Activated CD4-positive, alpha-beta memory T cell treated with anti-CD3 and anti-CD28 coated beads, Interleukin-2, amount 10 ng/mL, durations not matched to agents 7 days and 5 days (primary cell): ENCODE measurements around the gene TRAPPC10. TPM values are rescaled to one million over a fixed set of nuclear protein-coding genes. Genes with fewer than 3 reads are reported as not detected.

Experiments
- CTCF ChIA-PET: fragments of 350-600 bp; sonication (Branson Sonifier 250); formaldehyde crosslinking; loops from one replicate; lab custom pipeline; 2021; ENCODE audit warnings: antibody characterized with exemption, inconsistent platforms; lab: Charles Lee
- POLR2A ChIA-PET: fragments of 350-600 bp; sonication (Branson Sonifier 250); formaldehyde crosslinking; loops from one replicate; lab custom pipeline; 2021; ENCODE audit warnings: antibody characterized with exemption; lab: Charles Lee
- DNase-seq: peaks from one replicate; pipeline ENCODE4 v3.0.0-alpha.2; 2020
- H3K27ac Mint-ChIP-seq: one replicate; pipeline ENCODE4 v1.8.0; 2021; ENCODE audit warnings: mild to moderate bottlenecking, mixed read lengths
- H3K27me3 Mint-ChIP-seq: one replicate; pipeline ENCODE4 v1.8.0; 2021; ENCODE audit warnings: mixed read lengths
- H3K36me3 Mint-ChIP-seq: one replicate; pipeline ENCODE4 v1.8.0; 2021; ENCODE audit warnings: low read depth, mixed read lengths
- H3K4me1 Mint-ChIP-seq: one replicate; pipeline ENCODE4 v1.8.0; 2021; ENCODE audit warnings: mixed read lengths
- H3K4me3 Mint-ChIP-seq: one replicate; pipeline ENCODE4 v1.8.0; 2021; ENCODE audit warnings: mild to moderate bottlenecking, mixed read lengths
- H3K9me3 Mint-ChIP-seq: one replicate; pipeline ENCODE4 v1.8.0; 2021; ENCODE audit warnings: mixed read lengths
- total RNA-seq, 2 experiments: library from RNA; stranded (reverse); gene quantifications; one replicate each; pipeline ENCODE4 v1.2.3, GENCODE V29; 2021

The TRAPPC10 gene
- total RNA-seq, 2 experiments from 2014 or later: 76.0 to 76.5 TPM

DNA sequence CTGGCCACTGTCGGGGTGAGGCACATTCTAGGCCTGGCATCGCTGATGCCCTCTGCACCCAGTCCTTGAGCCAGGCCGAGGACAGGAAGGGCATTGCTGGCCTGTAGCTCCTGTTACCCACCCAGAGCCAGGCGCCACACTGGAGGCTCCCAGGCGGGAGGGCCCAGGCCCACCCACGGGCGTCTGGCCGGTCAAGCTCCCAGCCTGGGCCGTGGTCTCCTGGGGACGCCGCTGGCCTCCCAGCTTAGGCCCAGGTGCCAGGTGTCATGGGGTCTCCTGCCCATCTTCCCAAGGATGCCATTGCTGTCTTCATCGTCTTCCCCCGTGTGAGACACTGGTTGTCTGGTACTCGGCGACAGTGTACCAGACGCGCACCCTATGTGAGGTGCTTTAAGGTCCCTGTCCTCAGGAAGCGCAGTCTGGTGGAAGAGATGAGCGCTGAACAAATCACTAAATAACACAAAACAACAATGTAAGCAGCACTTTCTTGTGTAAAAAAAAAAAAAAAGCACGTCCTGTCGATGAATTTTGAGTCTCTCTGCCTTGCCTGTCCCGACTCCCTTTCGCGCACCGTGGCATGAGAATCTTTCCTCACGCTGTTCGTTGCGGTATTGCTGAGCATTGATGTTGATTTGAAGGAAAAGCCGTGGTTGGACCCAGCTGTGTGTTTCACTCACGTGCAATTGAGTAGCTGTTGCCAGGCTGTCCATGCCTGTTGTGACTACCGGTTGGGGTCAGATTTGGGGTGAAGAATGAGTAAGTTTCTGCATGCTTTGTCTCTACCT, 27.0 kb upstream of the TRAPPC10 start:
- Mint-ChIP-seq H3K4me3 (no peak overlapping the region), H3K36me3 (peaks cover 9% of the 10 kb centered on the region), H3K27ac (no peak overlapping the region), H3K4me1 (peaks cover 8% of the 10 kb centered on the region), H3K9me3 (no peaks in the 10 kb centered on the region), H3K27me3 (no peaks in the 10 kb centered on the region)
- ChIA-PET CTCF (interaction anchor here (0.6 to 2.5 kb wide), 2 partner anchors 9 to 1726 kb away, joined by 3 to 13 read pairs; no protein-coding TSS in a partner anchor), POLR2A (no interaction called here)
- no peak for DNase-seq

DNA sequence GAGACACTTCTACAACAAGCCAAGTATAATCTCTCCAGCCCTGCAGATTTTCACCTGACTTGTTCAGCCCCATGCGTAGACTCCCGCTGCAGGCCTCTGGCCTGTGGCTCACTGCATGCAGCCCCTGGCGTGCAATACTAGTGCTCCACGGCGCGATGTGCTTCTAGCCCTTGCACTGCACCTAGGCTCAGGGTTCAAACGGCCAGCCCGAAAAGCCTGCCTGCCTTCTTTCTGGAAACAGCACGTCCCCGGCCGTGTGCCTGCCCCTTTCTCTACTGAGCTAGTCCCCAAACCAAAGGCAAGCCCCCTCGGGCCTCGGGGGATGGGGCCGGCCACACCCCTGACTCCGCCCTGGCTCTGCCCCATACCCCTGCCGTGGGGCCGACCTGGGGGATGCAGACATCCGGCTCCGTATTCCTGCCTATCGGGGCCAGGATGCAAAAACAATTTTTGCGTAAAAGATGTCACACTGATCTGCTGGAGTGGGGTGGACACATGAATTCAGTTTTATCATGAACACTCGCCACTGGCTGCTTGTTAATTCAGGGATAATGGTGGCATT, 26.3 kb upstream of the TRAPPC10 start:
- no peak for DNase-seq
- H3K27me3 Mint-ChIP-seq: no peaks in the 10 kb centered on the region
- peaks cover 8% of the 10 kb centered on the region for H3K4me1 Mint-ChIP-seq
- H3K9me3 Mint-ChIP-seq: no peaks in the 10 kb centered on the region
- H3K4me3 Mint-ChIP-seq: no peak overlapping the region
- CTCF ChIA-PET: interaction anchor here (2.5 kb wide), 1 partner anchor 10 kb away, joined by 13 read pairs; no protein-coding TSS in a partner anchor
- no peak overlapping the region for H3K27ac Mint-ChIP-seq
- H3K36me3 Mint-ChIP-seq: peaks cover 7% of the 10 kb centered on the region
- POLR2A ChIA-PET: no interaction called here

DNA sequence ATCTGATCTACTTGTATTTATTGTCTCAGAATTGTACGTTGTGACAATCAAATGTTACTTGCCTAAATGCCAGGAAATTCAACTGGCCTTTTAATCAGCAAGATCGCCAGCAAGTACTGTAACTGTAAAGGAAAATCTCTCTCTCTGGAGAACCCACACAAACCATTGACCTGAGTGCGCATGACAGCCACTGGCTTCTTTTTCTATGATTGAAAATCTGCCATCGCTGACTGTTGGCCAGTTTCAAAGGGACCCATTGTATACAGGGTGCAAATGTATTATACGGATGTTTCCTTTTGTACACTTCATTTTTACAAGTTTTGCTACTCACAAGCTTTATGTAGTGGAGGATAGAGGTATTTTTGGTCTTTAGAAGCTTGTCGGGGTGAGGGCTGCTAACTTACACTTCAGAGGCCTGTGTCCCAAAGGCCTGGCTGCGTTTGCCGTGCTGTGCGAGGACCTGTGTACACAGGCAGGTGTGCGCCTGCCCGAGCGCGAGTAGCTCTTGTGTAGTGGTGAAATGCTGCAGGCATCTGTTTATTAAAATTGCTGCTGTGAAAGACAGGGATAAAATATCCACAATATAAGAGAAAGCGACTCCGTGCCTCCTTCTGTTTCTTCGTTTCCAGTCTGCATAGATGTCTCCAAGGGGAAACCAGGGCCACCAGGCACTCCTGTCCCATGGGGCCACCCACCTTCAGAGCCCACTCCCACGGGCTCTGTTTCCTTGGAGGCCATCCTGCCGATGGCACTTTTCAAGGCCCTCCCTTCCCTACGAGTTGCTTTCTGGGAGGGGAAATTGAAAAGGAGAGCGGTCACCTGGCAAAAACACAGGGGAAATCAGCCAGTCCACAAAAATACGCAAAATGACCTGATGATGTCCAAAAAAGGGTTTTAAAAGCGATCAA, 25.3 kb upstream of the TRAPPC10 start:
- H3K27me3 Mint-ChIP-seq: no peaks in the 10 kb centered on the region
- ChIA-PET CTCF (interaction anchor here (2.5 kb wide), 1 partner anchor 11 kb away, joined by 13 read pairs; no protein-coding TSS in a partner anchor), POLR2A (no interaction called here)
- no peak overlapping the region for H3K27ac Mint-ChIP-seq
- no peak overlapping the region for H3K4me3 Mint-ChIP-seq
- DNase-seq: no peak
- H3K4me1 Mint-ChIP-seq: peaks cover 8% of the 10 kb centered on the region
- H3K36me3 Mint-ChIP-seq: peaks cover 4% of the 10 kb centered on the region
- H3K9me3 Mint-ChIP-seq: no peaks in the 10 kb centered on the region

DNA sequence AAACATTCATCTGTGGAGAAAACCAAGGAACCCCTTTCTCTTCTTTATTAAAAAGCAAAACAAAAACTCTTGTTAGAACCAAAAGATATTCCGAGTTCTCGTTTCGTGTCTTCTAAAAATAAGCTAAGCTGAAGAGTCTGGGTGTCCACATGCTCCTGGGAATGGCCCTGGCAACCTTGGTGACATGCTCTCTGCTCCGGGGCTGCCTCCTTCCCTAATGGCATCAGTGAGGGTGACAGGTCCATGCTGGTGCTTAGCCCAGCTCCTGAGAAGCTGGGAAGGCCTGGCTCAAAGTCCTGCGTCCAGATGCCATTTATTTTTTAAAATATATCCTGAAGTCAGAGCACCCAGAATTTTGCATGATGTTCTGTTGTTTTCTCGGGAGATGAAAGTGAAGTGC, 24.6 kb upstream of the TRAPPC10 start:
- no peaks in the 10 kb centered on the region for H3K9me3 Mint-ChIP-seq
- H3K4me3 Mint-ChIP-seq: no peak overlapping the region
- POLR2A ChIA-PET: no interaction called here
- CTCF ChIA-PET: interaction anchor here (1.4 kb wide), 1 partner anchor 10 kb away, joined by 3 read pairs; no protein-coding TSS in a partner anchor
- peaks cover 8% of the 10 kb centered on the region for H3K4me1 Mint-ChIP-seq
- H3K27me3 Mint-ChIP-seq: no peaks in the 10 kb centered on the region
- H3K27ac Mint-ChIP-seq: no peak overlapping the region
- no peak for DNase-seq
- H3K36me3 Mint-ChIP-seq: no peaks in the 10 kb centered on the region

DNA sequence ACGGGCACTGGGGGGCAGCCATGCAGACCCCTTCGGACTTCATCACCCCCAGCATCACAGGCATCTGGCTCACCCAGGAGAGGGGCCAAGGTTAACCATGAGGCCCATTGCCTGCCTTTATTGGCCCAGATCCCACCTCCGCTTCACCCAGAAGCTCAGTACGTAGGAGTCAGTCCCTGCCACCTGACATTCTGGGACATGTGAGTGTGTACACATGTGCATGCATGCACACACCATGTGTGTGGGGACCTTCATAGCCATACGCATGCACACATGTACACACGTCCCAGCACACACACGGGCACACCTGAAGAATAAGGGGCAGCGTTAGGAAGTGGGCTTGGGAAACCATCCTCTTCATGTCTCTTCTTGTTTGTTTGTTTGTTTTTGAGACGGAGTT, 24.1 kb upstream of the TRAPPC10 start:
- ChIA-PET CTCF (interaction anchor here (1.4 kb wide), 1 partner anchor 9 kb away, joined by 3 read pairs; no protein-coding TSS in a partner anchor), POLR2A (no interaction called here)
- Mint-ChIP-seq H3K36me3 (no peaks in the 10 kb centered on the region), H3K4me3 (no peak overlapping the region), H3K9me3 (no peaks in the 10 kb centered on the region), H3K27me3 (no peaks in the 10 kb centered on the region), H3K4me1 (peaks cover 6% of the 10 kb centered on the region), H3K27ac (no peak overlapping the region)
- no peak for DNase-seq

DNA sequence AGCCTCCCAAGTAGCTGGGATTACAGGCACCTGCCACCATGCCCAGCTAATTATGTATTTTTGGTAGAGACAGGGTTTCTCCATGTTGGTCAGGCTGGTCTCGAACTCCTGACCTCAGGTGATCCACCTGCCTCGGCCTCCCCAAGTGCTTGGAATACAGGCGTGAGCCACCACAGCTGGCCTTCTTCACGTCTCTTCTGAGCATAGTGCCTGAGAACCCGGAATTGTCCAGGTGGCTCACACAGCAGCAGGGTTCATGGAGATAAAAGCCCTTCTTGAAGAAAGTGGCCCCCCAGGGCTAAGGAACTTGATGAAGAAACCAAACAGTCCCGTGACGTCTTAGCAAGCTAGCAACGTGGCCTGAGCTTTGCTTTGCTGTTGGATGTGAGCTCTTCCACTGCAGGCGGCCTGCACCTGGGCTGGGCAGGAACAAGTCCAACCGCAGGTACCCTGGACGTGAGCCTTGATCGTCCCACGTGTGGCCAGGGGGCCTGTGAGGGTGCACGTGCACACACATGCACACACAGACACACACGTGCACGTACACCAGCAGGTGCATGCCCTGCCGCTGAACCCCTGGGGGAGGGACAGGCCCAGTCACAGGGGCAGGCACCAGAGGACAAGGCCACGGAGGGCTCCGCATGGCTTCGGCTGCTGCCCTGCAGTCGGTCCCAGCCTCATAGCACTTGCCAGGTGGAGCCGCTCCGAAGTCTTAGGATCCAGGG, 23.4 kb upstream of the TRAPPC10 start:
- CTCF ChIA-PET: interaction anchor here (1.4 kb wide), 1 partner anchor 9 kb away, joined by 3 read pairs; no protein-coding TSS in a partner anchor
- no peak overlapping the region for H3K27ac Mint-ChIP-seq
- no peaks in the 10 kb centered on the region for H3K9me3 Mint-ChIP-seq
- POLR2A ChIA-PET: no interaction called here
- no peaks in the 10 kb centered on the region for H3K27me3 Mint-ChIP-seq
- no peaks in the 10 kb centered on the region for H3K36me3 Mint-ChIP-seq
- peaks cover 6% of the 10 kb centered on the region for H3K4me1 Mint-ChIP-seq
- no peak overlapping the region for H3K4me3 Mint-ChIP-seq
- no peak for DNase-seq

DNA sequence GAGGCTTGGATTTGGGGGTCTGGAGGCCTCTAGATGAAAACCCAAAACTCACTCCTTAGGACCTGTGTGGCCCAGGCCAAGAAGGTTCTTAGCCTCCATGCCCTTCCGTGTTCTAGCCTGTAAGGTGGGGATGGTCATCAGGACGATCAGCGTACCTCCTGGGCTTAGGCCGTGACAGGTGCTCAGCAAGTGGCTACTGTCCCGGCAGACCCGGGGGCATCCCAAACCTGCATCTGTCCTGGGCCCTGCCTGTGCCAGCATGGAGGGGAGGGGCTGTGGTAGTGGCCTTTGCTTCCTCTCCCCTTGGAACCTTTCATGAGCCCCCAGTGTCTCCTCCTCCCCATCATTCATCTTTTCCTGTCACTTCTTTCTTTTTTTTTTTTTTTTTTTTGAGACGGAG, 22.7 kb upstream of the TRAPPC10 start:
- H3K27ac Mint-ChIP-seq: no peak overlapping the region

DNA sequence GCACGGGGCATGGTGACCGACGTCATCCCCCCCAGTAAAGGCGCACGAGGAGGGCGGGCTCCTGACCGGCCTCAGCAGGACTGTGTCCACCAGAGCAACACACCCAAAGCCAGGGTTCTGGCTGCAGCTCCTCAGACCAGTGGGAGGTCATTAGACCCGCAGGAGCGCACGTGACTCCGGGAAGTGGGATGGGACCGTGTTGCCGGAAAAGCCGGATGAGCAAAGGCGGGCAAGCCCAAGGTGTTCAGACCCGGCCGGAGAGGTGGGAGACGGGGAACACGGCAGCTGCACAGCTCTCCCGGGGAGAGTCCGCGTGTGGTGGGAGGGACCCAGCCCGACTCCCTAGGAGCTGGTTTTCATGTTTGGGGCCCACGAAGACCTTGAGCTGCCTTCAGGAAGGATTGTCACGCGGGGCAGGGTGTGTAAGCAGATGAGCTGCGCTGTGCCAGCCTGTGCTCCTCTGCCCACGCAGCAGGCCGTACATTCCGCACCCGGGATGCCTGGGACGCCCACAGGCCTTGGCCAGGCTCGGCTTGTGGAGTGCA, 20.6 kb upstream of the TRAPPC10 start:
- H3K4me3 Mint-ChIP-seq: no peak overlapping the region
- H3K36me3 Mint-ChIP-seq: no peaks in the 10 kb centered on the region

More for the DNA sequence above, 22.7 kb upstream of the TRAPPC10 start:
- POLR2A ChIA-PET: no interaction called here
- H3K27me3 Mint-ChIP-seq: no peaks in the 10 kb centered on the region
- H3K36me3 Mint-ChIP-seq: no peaks in the 10 kb centered on the region
- H3K9me3 Mint-ChIP-seq: no peaks in the 10 kb centered on the region
- CTCF ChIA-PET: no interaction called here
- no peak for DNase-seq
- no peak overlapping the region for H3K4me3 Mint-ChIP-seq
- H3K4me1 Mint-ChIP-seq: peaks cover 6% of the 10 kb centered on the region

DNA sequence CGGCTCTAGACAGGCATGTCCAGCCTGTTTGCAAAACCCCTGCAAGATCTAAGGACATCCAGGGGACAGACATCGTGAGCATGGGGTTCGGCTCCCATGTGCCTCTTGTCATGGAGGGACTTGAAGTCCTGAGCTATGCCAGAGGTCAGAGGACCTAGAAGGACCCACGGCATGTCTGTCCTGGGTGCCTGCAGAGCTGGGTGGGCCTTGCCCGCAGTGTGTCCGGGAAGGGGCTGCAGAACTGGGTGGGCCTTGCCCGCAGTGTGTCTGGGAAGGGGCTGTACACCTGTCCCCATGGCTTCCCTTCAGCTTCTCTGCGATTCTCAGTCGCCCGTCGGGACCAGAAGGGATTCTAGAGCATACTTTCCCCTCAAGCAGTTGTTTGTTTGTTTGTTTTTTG, 20.0 kb upstream of the TRAPPC10 start:
- no peak overlapping the region for H3K27ac Mint-ChIP-seq
- H3K36me3 Mint-ChIP-seq: no peaks in the 10 kb centered on the region
- ChIA-PET CTCF (no interaction called here), POLR2A (interaction anchor here (0.9 kb wide), 1 partner anchor 19 kb away, joined by 3 read pairs; no protein-coding TSS in a partner anchor)
- H3K9me3 Mint-ChIP-seq: no peaks in the 10 kb centered on the region
- peaks cover 8% of the 10 kb centered on the region for H3K27me3 Mint-ChIP-seq
- H3K4me3 Mint-ChIP-seq: no peak overlapping the region
- H3K4me1 Mint-ChIP-seq: no peaks in the 10 kb centered on the region
- DNase-seq: no peak

More for the DNA sequence above, 20.6 kb upstream of the TRAPPC10 start:
- Mint-ChIP-seq H3K27ac (no peak overlapping the region), H3K9me3 (no peaks in the 10 kb centered on the region), H3K4me1 (no peaks in the 10 kb centered on the region), H3K27me3 (peaks cover 5% of the 10 kb centered on the region)
- ChIA-PET POLR2A (interaction anchor here (0.9 kb wide), 1 partner anchor 19 kb away, joined by 3 read pairs; no protein-coding TSS in a partner anchor), CTCF (no interaction called here)
- no peak for DNase-seq

DNA sequence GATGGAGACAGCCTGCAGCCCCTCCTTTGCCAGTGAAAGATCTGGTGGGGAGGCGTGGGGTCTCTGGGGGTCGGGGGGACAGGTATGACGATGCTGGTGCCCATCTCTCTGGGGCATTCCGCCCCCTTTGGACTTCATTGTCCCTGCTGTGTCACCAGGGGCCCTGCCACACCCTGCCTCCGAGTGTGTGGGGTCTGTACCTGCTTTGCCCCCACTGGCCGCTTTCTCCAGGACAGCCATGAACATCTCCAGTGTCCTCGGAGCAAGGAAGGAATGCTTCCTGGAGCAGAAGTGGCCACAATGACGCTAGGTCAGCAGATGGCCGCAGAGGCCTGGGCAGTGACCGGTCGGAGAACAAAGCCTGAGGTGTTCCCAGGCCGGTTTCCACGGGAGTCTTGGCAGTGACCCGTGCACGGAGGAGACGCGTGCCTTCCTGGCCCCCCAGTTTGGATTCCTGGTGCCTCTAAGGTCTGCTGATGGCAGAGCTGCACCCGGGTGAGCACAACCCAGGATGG, 18.6 kb upstream of the TRAPPC10 start:
- ChIA-PET POLR2A (no interaction called here), CTCF (no interaction called here)
- DNase-seq: no peak
- no peak overlapping the region for H3K27ac Mint-ChIP-seq
- no peak overlapping the region for H3K4me3 Mint-ChIP-seq
- H3K4me1 Mint-ChIP-seq: no peaks in the 10 kb centered on the region
- H3K9me3 Mint-ChIP-seq: no peaks in the 10 kb centered on the region
- no peaks in the 10 kb centered on the region for H3K36me3 Mint-ChIP-seq
- H3K27me3 Mint-ChIP-seq: peaks cover 18% of the 10 kb centered on the region

DNA sequence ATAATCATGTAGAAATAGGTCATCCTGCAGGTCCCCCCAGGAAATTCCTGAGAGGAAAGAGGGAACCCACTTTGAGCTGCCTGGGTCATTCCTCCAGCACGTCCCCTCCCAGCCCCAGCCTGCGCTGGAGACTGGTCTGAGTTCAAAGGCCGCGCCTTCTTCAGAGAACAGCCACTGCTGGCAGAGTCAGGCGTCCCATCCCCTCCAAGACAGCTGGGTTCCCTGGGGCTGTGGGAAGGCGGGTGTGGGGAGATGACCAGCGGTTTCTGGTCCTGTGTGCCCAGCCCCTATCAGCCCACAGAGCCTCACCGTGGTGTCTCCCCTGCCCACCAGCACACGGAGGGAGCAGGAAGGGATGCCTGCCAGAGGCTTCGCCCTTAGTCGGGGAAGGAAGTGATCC, 18.0 kb upstream of the TRAPPC10 start:
- Mint-ChIP-seq H3K27ac (no peak overlapping the region), H3K36me3 (no peaks in the 10 kb centered on the region), H3K4me1 (no peaks in the 10 kb centered on the region), H3K9me3 (no peaks in the 10 kb centered on the region), H3K27me3 (peaks cover 20% of the 10 kb centered on the region), H3K4me3 (no peak overlapping the region)
- ChIA-PET CTCF (no interaction called here), POLR2A (interaction anchor here (1.3 kb wide), 1 partner anchor 89 kb away, joined by 3 read pairs; no protein-coding TSS in a partner anchor)
- DNase-seq: no peak

DNA sequence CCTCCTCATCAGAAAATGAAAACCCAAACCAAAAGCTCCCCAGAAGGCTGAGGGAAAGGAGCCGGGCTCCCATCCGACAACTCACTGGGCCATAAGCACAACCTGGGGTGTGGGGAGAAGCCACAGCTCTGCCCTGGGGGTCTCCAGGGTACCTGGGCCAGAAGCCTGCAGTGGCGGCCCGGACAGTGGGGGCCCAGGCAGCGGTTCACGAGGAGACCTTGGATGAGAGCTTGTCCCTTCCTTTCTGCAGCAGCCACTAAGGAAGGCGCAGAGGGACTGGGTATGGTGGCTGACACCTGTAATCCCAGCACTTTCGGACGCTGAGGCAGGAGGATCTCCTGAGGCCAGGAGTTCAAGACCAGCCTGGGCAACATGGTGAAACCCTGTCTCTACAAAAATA, 17.5 kb upstream of the TRAPPC10 start:
- Mint-ChIP-seq H3K27me3 (peaks cover 21% of the 10 kb centered on the region), H3K27ac (no peak overlapping the region), H3K4me3 (no peak overlapping the region), H3K9me3 (no peaks in the 10 kb centered on the region), H3K36me3 (no peaks in the 10 kb centered on the region), H3K4me1 (no peaks in the 10 kb centered on the region)
- POLR2A ChIA-PET: interaction anchor here (1.3 kb wide), 1 partner anchor 89 kb away, joined by 3 read pairs; no protein-coding TSS in a partner anchor
- CTCF ChIA-PET: no interaction called here
- no peak for DNase-seq
